IMR-90 (cell line): Measurements from ENCODE around the gene TBC1D23. TPM values are rescaled to one million over a fixed set of nuclear protein-coding genes. Genes with fewer than 3 reads are reported as not detected.

ENCODE experiments used
- ATAC-seq: fragments of 200-7000 bp; cut with Tn5 transposase; 2 replicates; pipeline ENCODE4 v1.9.1; 2020; ENCODE audit warnings: low read depth, mild to moderate bottlenecking, moderate library complexity
- BruUV-seq: library from RNA; stranded (reverse); fragments of 400-500 nt; replicated peaks from 2 replicates; lab custom pipeline; 2021; lab: Mats Ljungman, UMichigan
- CTCF ChIA-PET: fragments of 300-600 bp; formaldehyde crosslinking; extraction: SDS; loops from one replicate; lab custom pipeline; 2021; ENCODE audit warnings: antibody characterized with exemption; lab: Yijun Ruan, JAX
- POLR2A ChIA-PET: fragments of 300-600 bp; sonication (Branson Sonifier 250); formaldehyde crosslinking; loops from one replicate; lab custom pipeline; 2022; ENCODE audit warnings: antibody characterized with exemption; ENCODE audit not compliant: unreplicated experiment; lab: Charles Lee
- DNase-seq: peaks from one replicate; pipeline ENCODE4 v3.0.0; 2013
- H2AFZ ChIP-seq: replicated peaks from 2 replicates; pipeline ENCODE3; 2013; ENCODE audit warnings: low read length, mild to moderate bottlenecking; ENCODE audit not compliant: poor library complexity
- H2AK5ac ChIP-seq: 2 replicates; pipeline ENCODE4 v1.6.1; 2013; ENCODE audit warnings: low read depth, low read length, inconsistent platforms
- H2AK9ac ChIP-seq: replicated peaks from 2 replicates; pipeline ENCODE3; 2013; ENCODE audit warnings: mild to moderate bottlenecking, low read depth, low read length, moderate library complexity; ENCODE audit not compliant: poor library complexity
- H2BK120ac ChIP-seq: 2 replicates; pipeline ENCODE4 v1.6.1; 2013; ENCODE audit warnings: low read depth, low read length, inconsistent platforms
- H2BK15ac ChIP-seq: 3 replicates; pipeline ENCODE4 v1.6.1; 2013; ENCODE audit warnings: low read depth, low read length, inconsistent platforms
- H2BK20ac ChIP-seq: 2 replicates; pipeline ENCODE4 v1.6.1; 2013; ENCODE audit warnings: low read depth, mild to moderate bottlenecking, inconsistent platforms, low read length, moderate library complexity
- H2BK5ac ChIP-seq: 2 replicates; pipeline ENCODE4 v1.6.1; 2013; ENCODE audit warnings: mild to moderate bottlenecking, low read depth, low read length, inconsistent platforms; ENCODE audit not compliant: poor library complexity, severe bottlenecking
- H3K14ac ChIP-seq: replicated peaks from 2 replicates; pipeline ENCODE4 v1.6.1; 2013; ENCODE audit warnings: low read depth, low read length, inconsistent platforms
- H3K18ac ChIP-seq: 2 replicates; pipeline ENCODE4 v1.6.1; 2013; ENCODE audit warnings: low read depth, low read length, control low read depth
- H3K23ac ChIP-seq: 2 replicates; pipeline ENCODE4 v1.6.1; 2013; ENCODE audit warnings: low read depth, low read length, inconsistent platforms
- H3K27ac ChIP-seq: 2 replicates; pipeline ENCODE4 v1.5.1; 2013; ENCODE audit warnings: mild to moderate bottlenecking, control low read depth, low read length; ENCODE audit not compliant: insufficient read depth
- H3K27me3 ChIP-seq: 2 replicates; pipeline ENCODE4 v1.6.1; 2013; ENCODE audit warnings: low read length; ENCODE audit not compliant: control insufficient read depth, insufficient read depth
- H3K36me3 ChIP-seq: 2 replicates; pipeline ENCODE4 v1.6.1; 2013; ENCODE audit warnings: low read length, mixed read lengths; ENCODE audit not compliant: control insufficient read depth, insufficient read depth
- H3K4ac ChIP-seq: 2 replicates; pipeline ENCODE4 v1.6.1; 2013; ENCODE audit warnings: low read depth, low read length, inconsistent platforms
- H3K4me1 ChIP-seq: 2 replicates; pipeline ENCODE4 v1.6.1; 2013; ENCODE audit warnings: low read length, mixed read lengths; ENCODE audit not compliant: control insufficient read depth, insufficient read depth
- H3K4me2 ChIP-seq: 2 replicates; pipeline ENCODE4 v1.6.1; 2013; ENCODE audit warnings: low read depth, mild to moderate bottlenecking, control low read depth, low read length, moderate library complexity
- H3K4me3 ChIP-seq: 2 replicates; pipeline ENCODE4 v1.5.1; 2013; ENCODE audit warnings: low read depth, mild to moderate bottlenecking, control low read depth, low read length, moderate library complexity; ENCODE audit not compliant: insufficient read depth
- H3K56ac ChIP-seq: 2 replicates; pipeline ENCODE4 v1.6.1; 2013; ENCODE audit warnings: low read length, inconsistent platforms; ENCODE audit not compliant: insufficient read depth; ENCODE audit errors: extremely low read depth
- H3K79me1 ChIP-seq, 2 experiments: 2 replicates each; pipeline ENCODE4 v1.6.1; 2013; ENCODE audit warnings: low read length in 2 of 2, inconsistent platforms in 1 of 2, low read depth in 1 of 2
- H3K9ac ChIP-seq: 2 replicates; pipeline ENCODE4 v1.6.1; 2013; ENCODE audit warnings: low read depth, low read length, control low read depth
- H3K9me1 ChIP-seq: 2 replicates; pipeline ENCODE4 v1.6.1; 2013; ENCODE audit warnings: low read length, inconsistent platforms; ENCODE audit not compliant: insufficient read depth
- H3K9me3 ChIP-seq: 2 replicates; pipeline ENCODE4 v1.6.1; 2013; ENCODE audit warnings: low read length; ENCODE audit not compliant: control insufficient read depth, insufficient read depth
- H4K20me1 ChIP-seq: 2 replicates; pipeline ENCODE4 v1.6.1; 2013; ENCODE audit warnings: low read length, inconsistent platforms; ENCODE audit not compliant: insufficient read depth
- H4K5ac ChIP-seq: 2 replicates; pipeline ENCODE4 v1.6.1; 2013; ENCODE audit warnings: mild to moderate bottlenecking, low read depth, low read length, control low read depth
- H4K8ac ChIP-seq, 2 experiments: 2 replicates each; pipeline ENCODE4 v1.6.1; 2013; ENCODE audit warnings: low read depth in 2 of 2, low read length in 2 of 2, control low read depth in 1 of 2, inconsistent platforms in 1 of 2
- H4K91ac ChIP-seq: 2 replicates; pipeline ENCODE4 v1.6.1; 2013; ENCODE audit warnings: low read depth, low read length, inconsistent platforms; ENCODE audit not compliant: insufficient read depth
- BHLHE40 ChIP-seq: fragments of 150-350 bp; IDR thresholded peaks from 2 replicates; pipeline ENCODE4 v1.6.1; 2016; ENCODE audit warnings: mild to moderate bottlenecking, low read depth, low read length
- CEBPB ChIP-seq: IDR thresholded peaks from 2 replicates; pipeline ENCODE4 v1.6.1; 2012; ENCODE audit warnings: low read depth, low read length, improper control_type of control experiment
- CHD1 ChIP-seq: IDR thresholded peaks from 2 replicates; pipeline ENCODE4 v1.6.1; 2012; ENCODE audit warnings: low read depth, low read length, improper control_type of control experiment
- FOS ChIP-seq: fragments of 150-350 bp; IDR thresholded peaks from 2 replicates; pipeline ENCODE4 v1.6.1; 2016; ENCODE audit warnings: low read depth, low read length
- MAFK ChIP-seq: IDR thresholded peaks from 2 replicates; pipeline ENCODE4 v1.6.1; 2012; ENCODE audit warnings: low read depth, low read length, improper control_type of control experiment
- MAZ ChIP-seq: IDR thresholded peaks from 2 replicates; pipeline ENCODE4 v1.6.1; 2012; ENCODE audit warnings: low read depth, mild to moderate bottlenecking, low read length, improper control_type of control experiment, moderate library complexity, borderline replicate concordance
- MXI1 ChIP-seq: IDR thresholded peaks from 2 replicates; pipeline ENCODE4 v1.6.1; 2012; ENCODE audit warnings: low read depth, mild to moderate bottlenecking, low read length, moderate library complexity, borderline replicate concordance
- NFE2L2 ChIP-seq: fragments of 150-350 bp; IDR thresholded peaks from 2 replicates; pipeline ENCODE4 v1.6.1; 2016; ENCODE audit warnings: low read depth, mild to moderate bottlenecking, low read length
- POLR2A ChIP-seq: IDR thresholded peaks from 2 replicates; pipeline ENCODE4 v1.6.1; 2012; ENCODE audit warnings: mild to moderate bottlenecking, low read depth, low read length
- RAD21 ChIP-seq: IDR thresholded peaks from 2 replicates; pipeline ENCODE4 v1.6.1; 2012; ENCODE audit warnings: low read length, improper control_type of control experiment
- RCOR1 ChIP-seq: IDR thresholded peaks from 2 replicates; pipeline ENCODE4 v1.6.1; 2012; ENCODE audit warnings: mild to moderate bottlenecking, low read length, improper control_type of control experiment; ENCODE audit not compliant: insufficient replicate concordance
- RFX5 ChIP-seq: IDR thresholded peaks from 2 replicates; pipeline ENCODE4 v1.8.0; 2012; ENCODE audit warnings: low read depth, mild to moderate bottlenecking, low read length, moderate library complexity
- SMC3 ChIP-seq: fragments of 150-350 bp; IDR thresholded peaks from 2 replicates; pipeline ENCODE4 v1.6.1; 2016; ENCODE audit warnings: low read depth, mild to moderate bottlenecking, antibody characterized with exemption, low read length, moderate library complexity
- WGBS, 2 experiments: methylation state at CpG; one replicate each; pipeline versions ENCODE4 v1.1.5 to v1.1.7; 2013; ENCODE audit warnings: missing lambda C conversion rate in 2 of 2; ENCODE audit not compliant: insufficient read length in 1 of 2; ENCODE audit errors: extremely low coverage in 2 of 2; 5-methylcytosine and 5-hydroxymethylcytosine counted together
- dilution Hi-C: fragments of 300-500 bp; cut with HindIII; formaldehyde crosslinking; loops from one replicate; pipeline ENCODE4 v1.14.3; 2018; ENCODE audit warnings: low sequenced_read_pairs; ENCODE audit not compliant: unreplicated experiment
- in situ Hi-C: fragments of 300-500 bp; cut with MboI; formaldehyde crosslinking; loops from 3 replicates; pipeline ENCODE4 v1.14.3; 2019; ENCODE audit warnings: low sequenced_read_pairs, inconsistent platforms, mixed read lengths
- intact Hi-C: fragments of 100-400 bp; cut with micrococcal nuclease; formaldehyde crosslinking; loops from 2 replicates; pipeline ENCODE4 v1.10.0; 2022
- polyA plus RNA-seq, 3 experiments: library from polyadenylated mRNA; depleted of rRNA; stranded (reverse); fragments of >200 nt; gene quantifications; 2 replicates each; pipeline ENCODE4 v1.2.3, GENCODE V29; 2012; ENCODE audit warnings: low replicate concordance in 1 of 3
- total RNA-seq: library from RNA; depleted of rRNA; stranded (reverse); fragments of >200 nt; gene quantifications from 2 replicates; pipeline ENCODE4 v1.2.3, GENCODE V29; 2012
- TF ChIP-seq, protein P1 (sequence below): fragments of 150-350 bp; IDR thresholded peaks from 2 replicates; pipeline ENCODE4 v1.6.1; 2017; ENCODE audit warnings: mild to moderate bottlenecking, antibody characterized with exemption, low read length, low read depth
- TF ChIP-seq, protein P2 (sequence below): conservative IDR thresholded peaks from 2 replicates; pipeline ENCODE4 v1.5.1; 2012; ENCODE audit warnings: mild to moderate bottlenecking, low read depth, low read length, improper control_type of control experiment
- TF ChIP-seq, protein P3 (sequence below): fragments of 150-350 bp; IDR thresholded peaks from 2 replicates; pipeline ENCODE4 v1.6.1; 2016; ENCODE audit warnings: low read depth, mild to moderate bottlenecking, low read length, moderate library complexity, borderline replicate concordance

TBC1D23 gene
- total and polyA plus RNA-seq, 2 of the 4 experiments (the other 2 are of a cell fraction) = 21.2 to 67.0 TPM

DNA sequence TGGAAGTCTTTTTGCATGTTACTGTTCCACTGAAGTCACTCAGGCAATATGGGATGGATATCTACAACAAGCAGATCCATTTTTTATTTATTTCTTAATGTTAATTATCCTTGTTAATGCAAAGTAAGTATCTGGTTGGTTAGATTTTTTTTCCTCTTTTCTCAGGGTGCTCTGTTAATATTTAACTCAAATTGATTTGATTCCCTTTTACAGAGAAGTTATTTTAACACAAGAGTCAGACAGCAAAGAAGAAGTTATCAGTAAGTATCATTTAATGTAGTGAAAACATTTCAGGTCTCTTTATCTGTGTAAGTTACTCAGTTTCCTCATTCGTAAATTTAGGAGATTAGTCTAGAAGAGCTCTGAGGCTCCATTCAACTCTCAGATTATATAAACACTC lies 34.3 kb downstream of the TBC1D23 start:
- Histone ChIP-seq H3K27me3 (no peaks in the 10 kb centered on the region), H3K56ac (no peak overlapping the region), H3K36me3 (peaks cover 33% of the 10 kb centered on the region), H3K4ac (no peak overlapping the region), H2AK5ac (no peak overlapping the region), H3K4me3 (no peak overlapping the region), H3K4me1 (no peaks in the 10 kb centered on the region), H3K9me1 (no peaks in the 10 kb centered on the region), H2BK15ac (no peak overlapping the region), H3K14ac (no peak overlapping the region), H4K91ac (no peak overlapping the region), H3K18ac (no peak overlapping the region), H2BK5ac (no peak overlapping the region), H2BK20ac (no peak overlapping the region), H3K4me2 (no peak overlapping the region), H4K20me1 (no peaks in the 10 kb centered on the region), H3K27ac (no peak overlapping the region), H3K23ac (no peak overlapping the region), H3K9ac (no peak overlapping the region), H4K8ac (no peak overlapping the region), H2AFZ (no peak overlapping the region), H4K5ac (no peak overlapping the region), H2BK120ac (no peak overlapping the region), H3K79me1 (peaks cover 8 to 11% of the 10 kb centered on the region in 2 experiments; a peak in 3 of 4 replicates), H3K9me3 (no peaks in the 10 kb centered on the region), H2AK9ac (no peak overlapping the region)
- ATAC-seq = no peak
- DNase-seq = no peak
- ChIA-PET POLR2A (no interaction called here), CTCF (no interaction called here)
- intact Hi-C loops (no loop called here), in situ Hi-C loops (no loop called here), dilution Hi-C loops (no loop called here)
- no peak for TF ChIP-seq RFX5
- no peak for TF ChIP-seq FOS
- no peak for TF ChIP-seq MAFK
- TF ChIP-seq SMC3 = no peak
- TF ChIP-seq CEBPB = no peak
- TF ChIP-seq MXI1 = no peak
- no peak for TF ChIP-seq RAD21
- TF ChIP-seq, protein P1, sequence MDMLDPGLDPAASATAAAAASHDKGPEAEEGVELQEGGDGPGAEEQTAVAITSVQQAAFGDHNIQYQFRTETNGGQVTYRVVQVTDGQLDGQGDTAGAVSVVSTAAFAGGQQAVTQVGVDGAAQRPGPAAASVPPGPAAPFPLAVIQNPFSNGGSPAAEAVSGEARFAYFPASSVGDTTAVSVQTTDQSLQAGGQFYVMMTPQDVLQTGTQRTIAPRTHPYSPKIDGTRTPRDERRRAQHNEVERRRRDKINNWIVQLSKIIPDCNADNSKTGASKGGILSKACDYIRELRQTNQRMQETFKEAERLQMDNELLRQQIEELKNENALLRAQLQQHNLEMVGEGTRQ = no peak
- TF ChIP-seq NFE2L2 = no peak
- TF ChIP-seq MAZ = no peak
- no peak for TF ChIP-seq BHLHE40
- TF ChIP-seq, protein P2, sequence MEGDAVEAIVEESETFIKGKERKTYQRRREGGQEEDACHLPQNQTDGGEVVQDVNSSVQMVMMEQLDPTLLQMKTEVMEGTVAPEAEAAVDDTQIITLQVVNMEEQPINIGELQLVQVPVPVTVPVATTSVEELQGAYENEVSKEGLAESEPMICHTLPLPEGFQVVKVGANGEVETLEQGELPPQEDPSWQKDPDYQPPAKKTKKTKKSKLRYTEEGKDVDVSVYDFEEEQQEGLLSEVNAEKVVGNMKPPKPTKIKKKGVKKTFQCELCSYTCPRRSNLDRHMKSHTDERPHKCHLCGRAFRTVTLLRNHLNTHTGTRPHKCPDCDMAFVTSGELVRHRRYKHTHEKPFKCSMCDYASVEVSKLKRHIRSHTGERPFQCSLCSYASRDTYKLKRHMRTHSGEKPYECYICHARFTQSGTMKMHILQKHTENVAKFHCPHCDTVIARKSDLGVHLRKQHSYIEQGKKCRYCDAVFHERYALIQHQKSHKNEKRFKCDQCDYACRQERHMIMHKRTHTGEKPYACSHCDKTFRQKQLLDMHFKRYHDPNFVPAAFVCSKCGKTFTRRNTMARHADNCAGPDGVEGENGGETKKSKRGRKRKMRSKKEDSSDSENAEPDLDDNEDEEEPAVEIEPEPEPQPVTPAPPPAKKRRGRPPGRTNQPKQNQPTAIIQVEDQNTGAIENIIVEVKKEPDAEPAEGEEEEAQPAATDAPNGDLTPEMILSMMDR = no peak
- no peak for TF ChIP-seq POLR2A
- TF ChIP-seq CHD1 = no peak
- TF ChIP-seq, protein P3, sequence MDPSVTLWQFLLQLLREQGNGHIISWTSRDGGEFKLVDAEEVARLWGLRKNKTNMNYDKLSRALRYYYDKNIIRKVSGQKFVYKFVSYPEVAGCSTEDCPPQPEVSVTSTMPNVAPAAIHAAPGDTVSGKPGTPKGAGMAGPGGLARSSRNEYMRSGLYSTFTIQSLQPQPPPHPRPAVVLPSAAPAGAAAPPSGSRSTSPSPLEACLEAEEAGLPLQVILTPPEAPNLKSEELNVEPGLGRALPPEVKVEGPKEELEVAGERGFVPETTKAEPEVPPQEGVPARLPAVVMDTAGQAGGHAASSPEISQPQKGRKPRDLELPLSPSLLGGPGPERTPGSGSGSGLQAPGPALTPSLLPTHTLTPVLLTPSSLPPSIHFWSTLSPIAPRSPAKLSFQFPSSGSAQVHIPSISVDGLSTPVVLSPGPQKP = no peak
- no peak for TF ChIP-seq RCOR1
- BruUV-seq = no TSS peak
- WGBS, 2 experiments = no CpG with 5 or more reads among the region's 1 CpG
